Tongue (tissue), 2 donors: ENCODE data around the gene PLSCR2. TPM values are rescaled to one million over a fixed set of nuclear protein-coding genes. Genes with fewer than 3 reads are reported as not detected.
"Not testable (repeated sequence)": the region's sequence is repeated elsewhere in the genome, so short reads cannot be mapped to it uniquely, and the experiment has no call there.

ENCODE experiments used
- DNase-seq: peaks from one replicate; pipeline ENCODE4 v3.0.0-alpha.2; 2015
- total RNA-seq: library from RNA; depleted of rRNA; stranded (reverse); fragments of >200 nt; gene quantifications from one replicate; pipeline ENCODE4 v1.2.3, GENCODE V29; 2014

The PLSCR2 gene, protein sequence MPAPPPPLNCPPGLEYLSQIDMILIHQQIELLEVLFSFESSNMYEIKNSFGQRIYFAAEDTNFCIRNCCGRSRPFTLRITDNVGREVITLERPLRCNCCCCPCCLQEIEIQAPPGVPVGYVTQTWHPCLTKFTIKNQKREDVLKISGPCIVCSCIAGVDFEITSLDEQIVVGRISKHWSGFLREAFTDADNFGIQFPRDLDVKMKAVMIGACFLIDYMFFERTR
- total RNA-seq: not detected

DNA sequence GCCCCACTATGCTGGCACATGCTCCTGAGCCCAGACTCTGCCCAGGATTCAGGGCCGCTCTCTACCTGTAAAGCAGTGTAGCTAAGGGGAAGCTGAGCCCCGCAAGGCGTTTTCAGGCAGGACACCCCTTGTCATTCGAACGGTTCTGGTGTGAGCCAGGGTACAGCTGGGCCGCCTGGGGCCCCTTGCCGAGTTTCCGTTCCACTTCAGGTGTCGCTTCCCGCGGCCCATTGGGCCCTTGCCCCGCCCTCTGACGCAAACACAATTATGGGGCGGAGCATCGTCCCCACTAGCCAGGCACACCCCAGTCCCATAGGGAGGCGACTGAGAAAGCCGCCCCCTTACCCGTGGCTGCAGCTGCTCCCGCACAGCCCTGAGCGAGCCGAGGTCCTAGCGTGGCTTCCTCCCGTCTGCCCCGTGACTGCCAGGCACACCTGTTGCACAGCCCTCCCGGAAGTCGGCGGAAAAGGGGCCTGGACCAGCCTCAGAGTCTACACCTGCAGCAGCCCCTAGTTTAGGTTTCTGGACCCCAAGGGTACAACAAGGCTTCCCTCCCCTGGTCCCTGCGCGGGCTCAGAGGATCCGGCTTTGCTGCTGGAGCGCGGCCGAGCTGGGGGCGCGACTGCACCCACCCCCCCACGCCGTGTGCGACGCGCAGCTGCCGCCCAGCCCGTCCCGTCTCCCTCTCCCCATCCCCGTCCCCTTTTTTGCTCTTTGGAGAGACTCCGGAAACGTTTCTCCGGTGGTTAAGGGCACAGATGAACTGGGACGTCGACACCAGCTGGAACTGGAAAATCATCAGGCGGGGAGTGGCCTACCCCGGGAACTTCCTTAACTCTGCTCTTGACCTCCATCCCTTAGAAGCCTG, at the start of gene PLSCR2:
PLSCR2 (minus strand) TSS at position 412 of the 868 bp plus-strand sequence. CDS start 9,657 bp downstream, outside the sequence.
- DNase-seq: peak; percentile 84

DNA sequence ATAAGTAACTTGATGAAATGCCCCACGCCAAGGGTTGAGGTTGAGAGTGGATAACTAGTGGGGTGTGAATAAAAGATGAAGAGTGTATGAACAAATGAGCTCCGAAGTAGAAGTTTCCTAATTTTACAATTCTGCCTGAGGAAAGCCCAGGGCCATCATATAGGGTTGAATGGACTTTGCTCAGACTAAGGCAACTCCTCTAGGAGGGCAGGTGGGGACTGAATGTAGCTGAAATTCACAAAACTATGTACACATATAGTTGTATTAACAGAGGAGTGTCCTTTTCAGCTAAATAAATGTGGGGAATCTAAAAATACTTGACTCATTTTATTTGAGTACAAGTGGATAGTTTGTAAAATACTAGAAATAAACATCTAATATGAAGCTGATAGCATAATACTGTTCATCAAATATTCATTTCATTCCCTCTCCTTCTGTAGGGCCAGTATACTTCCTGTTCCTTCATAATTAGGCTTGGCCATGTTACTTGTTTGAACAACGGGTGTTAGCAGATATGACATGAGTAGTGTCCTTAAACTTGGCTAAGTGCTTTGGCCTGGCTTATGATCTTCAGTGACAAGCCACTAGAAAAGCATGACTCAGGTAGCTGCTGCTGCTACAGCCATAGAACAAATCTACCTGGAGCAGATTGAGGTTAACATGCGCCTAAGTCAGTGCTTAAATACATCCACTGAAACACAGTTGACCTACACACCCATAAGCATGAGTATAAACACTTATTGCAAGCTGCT, 48.5 kb upstream of the PLSCR2 start:
- no peak for DNase-seq

- no peak for DNase-seq
These were observed 44.2 kb upstream of the PLSCR2 start for GRCh38 chr3:146513386-146514051.

DNA sequence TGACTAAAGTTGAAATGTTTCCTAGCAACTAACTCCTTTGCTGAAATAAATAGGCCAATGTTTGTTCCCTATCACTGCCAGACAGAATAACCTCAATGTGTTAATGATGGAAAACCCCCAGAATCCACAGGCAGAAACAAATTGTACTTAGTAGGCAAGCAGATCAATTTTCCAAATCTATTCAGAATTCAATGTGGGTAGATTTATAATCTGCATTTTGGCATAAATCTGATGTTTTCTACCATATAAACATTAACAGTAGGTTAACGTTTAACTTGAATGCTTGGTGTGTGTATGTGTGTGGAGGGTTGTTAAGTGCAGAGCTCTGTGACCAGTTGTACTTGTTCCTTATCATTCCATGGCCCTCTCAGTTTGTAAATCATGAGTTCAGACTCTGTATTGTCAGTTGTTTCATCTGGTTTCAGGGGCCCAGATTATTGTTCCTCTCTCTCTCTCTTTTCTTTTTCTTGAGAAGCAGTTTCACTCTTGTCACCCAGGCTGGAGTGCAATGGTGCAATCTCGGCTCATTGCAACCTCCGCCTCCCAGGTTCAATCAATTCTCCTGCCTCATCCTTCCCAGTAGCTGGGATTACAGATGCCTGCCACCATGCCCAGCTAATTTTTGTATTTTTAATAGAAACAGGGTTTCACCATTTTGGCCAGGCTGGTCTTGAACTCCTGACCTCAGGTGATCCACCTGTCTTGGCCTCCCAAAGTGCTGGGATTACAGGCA, 42.2 kb upstream of the PLSCR2 start:
- no peak for DNase-seq

- DNase-seq: no peak
These were observed 38.2 kb upstream of the PLSCR2 start for GRCh38 chr3:146507331-146508120.

- DNase-seq: no peak
These were observed 36.2 kb upstream of the PLSCR2 start for GRCh38 chr3:146505516-146505915.

GRCh38 chr3:146504498-146505197, 35.3 kb upstream of the PLSCR2 start:
- DNase-seq: no peak

GRCh38 chr3:146503461-146504202, 34.3 kb upstream of the PLSCR2 start:
- DNase-seq: no peak

DNA sequence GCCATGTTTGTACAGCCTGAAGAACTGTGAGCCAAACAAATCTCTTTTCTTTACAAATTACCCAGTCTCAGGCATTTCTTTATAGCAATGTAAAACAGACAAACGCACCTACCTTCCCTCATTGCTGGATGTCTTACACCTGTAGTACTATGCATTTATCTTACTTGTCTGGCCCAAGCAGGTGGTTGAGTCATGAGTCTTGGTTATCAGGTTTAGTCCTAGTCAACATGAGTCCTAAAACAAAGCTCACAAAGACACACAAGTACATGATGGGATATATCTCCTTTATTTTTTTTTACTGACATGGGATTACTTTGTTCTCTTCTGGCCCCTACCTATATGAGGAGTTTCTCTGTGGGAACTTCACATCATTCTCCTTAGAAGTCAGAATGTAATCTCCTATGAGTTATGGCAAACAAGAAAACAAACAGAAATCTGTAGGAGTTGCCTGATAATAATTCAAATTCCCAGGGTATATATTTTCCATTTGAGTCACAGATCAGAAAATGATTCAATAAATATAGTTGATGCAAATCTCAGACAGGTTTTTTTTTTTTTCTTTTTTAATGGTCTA, 33.6 kb upstream of the PLSCR2 start:
- DNase-seq: no peak

DNA sequence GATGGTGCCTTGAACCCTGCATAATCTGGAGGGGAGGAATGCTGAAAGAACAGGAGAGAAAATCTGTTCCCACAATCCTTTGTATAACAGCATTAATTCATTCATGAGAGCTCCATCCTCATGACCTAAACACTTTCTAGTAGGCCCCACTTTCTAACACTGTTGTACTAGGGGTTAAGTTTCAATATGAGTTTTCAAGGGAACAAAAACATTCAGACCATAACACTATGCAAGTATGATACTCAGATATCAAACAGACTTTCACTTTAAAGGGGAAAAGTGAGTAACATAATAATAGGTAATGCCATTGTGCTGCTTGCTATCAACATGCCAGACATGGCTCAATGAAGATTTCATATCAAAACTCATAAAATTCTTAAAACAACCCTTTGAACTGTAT, 32.4 kb upstream of the PLSCR2 start:
- DNase-seq: no peak

GRCh38 chr3:146499701-146500100, 30.3 kb upstream of the PLSCR2 start:
- DNase-seq: no peak

- no peak for DNase-seq
These were observed 28.8 kb upstream of the PLSCR2 start for GRCh38 chr3:146498002-146498736.

GRCh38 chr3:146497145-146497843, 27.9 kb upstream of the PLSCR2 start:
- DNase-seq: not testable (repeated sequence)

GRCh38 chr3:146496726-146497125, 27.4 kb upstream of the PLSCR2 start:
- no peak for DNase-seq

DNA sequence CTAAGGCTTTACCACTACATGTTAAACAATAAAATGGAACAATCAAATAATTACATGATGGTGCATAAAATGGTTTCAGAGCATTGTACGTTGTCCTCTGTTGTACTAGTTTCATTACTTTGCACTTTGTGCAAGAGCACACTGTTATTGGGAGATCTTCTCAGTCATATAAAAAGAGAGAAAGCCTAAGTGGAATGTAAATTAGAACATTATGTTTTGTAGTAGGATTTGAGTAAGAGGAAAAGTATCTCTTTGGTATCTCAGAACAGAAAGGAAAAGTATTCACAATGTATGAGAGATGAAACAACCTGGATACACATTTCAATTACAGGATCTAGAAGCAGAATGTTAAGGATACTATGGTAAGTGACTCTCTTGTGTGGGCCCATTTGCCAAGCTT, 26.9 kb upstream of the PLSCR2 start:
- DNase-seq: no peak

GRCh38 chr3:146493761-146494160, 24.4 kb upstream of the PLSCR2 start:
- no peak for DNase-seq

GRCh38 chr3:146493221-146493620, 23.9 kb upstream of the PLSCR2 start:
- no peak for DNase-seq

DNA sequence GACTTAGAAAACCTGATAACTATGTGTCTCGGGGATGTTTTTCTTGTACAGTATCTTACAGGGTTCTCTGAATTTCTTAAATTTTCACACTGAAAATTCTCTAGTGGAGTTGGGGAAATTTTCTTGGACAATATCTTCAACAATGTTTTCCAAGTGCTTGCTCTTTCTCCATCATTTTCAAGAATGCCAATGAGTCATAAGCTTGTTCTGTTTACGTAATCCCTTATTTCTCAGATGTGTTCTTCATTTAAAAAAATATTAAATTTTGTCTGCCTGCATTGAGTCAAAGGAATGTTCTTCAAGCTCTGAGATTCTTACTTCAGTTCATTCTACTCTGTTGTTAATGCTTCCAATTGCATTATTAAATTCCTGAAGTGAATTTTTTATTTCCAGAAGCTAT, 21.9 kb upstream of the PLSCR2 start:
- no peak for DNase-seq
